ENCODE results near the gene TTC3.

- TF ChIP-seq POLR2AphosphoS5 (IDR thresholded peaks at IDR 0.05) (no peak), CTCF (IDR thresholded peaks at IDR 0.05) (no peak), POLR2A (IDR thresholded peaks at IDR 0.05) (no peak)
Measured at GRCh38 chr21:37130971-37131370, 57.9 kb downstream of the TTC3 start.

Measured in prostate gland (tissue), 2 donors.